ACHN (cell line): ENCODE data around the gene MRPL11.
"Not testable (repeated sequence)": the region's sequence is repeated elsewhere in the genome, so short reads cannot be mapped to it uniquely, and the experiment has no call there.

Source experiments
- DNase-seq: peaks from one replicate; pipeline ENCODE4 v3.0.0-alpha.2; 2015
- in situ Hi-C: cut with HindIII; loops from 2 replicates; pipeline ENCODE4 v1.10.0; 2017; ENCODE audit warnings: low sequenced_read_pairs, low pct_ligation_motif_present, low pct_unique_long_range_greater_than_20kb

The MRPL11 gene

GRCh38 chr11:66468691-66469090, 30.0 kb upstream of the MRPL11 start:
- in situ Hi-C loops: no loop called here
- DNase-seq: no peak

GRCh38 chr11:66467756-66468155, 29.1 kb upstream of the MRPL11 start:
- no peak for DNase-seq
- in situ Hi-C loops: no loop called here

DNA sequence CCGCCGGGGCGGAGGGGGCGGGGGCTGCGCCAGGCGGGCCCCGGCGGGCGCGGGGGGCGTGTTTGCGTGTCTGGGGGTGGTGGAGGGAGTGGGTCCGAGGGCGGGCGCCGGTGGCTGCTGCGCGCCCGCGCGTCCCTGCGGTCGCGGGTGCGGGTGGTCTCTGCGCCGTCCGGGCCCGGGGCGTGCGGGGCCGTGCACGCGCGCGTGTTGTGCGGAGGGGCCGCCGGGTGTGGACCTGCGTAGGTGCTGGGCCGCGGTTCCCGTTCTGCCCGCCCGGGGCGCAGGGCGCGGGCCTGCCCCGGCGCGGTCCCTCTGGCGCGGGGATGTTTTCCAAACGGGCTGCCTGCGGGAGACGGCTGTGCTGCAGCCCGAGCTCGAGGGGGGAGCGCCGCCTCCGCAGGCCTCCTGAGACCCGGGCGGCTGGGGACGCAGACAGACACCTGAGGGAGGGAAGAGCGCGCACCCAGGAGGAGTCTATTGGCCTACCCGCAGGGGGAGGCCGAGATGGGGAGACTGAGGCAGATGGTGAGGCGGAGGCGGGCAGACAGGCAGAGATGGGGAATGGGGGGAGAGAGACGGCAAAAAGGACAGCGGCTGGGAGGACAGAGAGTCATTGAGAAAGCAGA, 28.5 kb upstream of the MRPL11 start:
- DNase-seq: peak; percentile 37
- in situ Hi-C loops: no loop called here

- in situ Hi-C loops: no loop called here
- DNase-seq: peak; percentile 85
These were observed 27.8 kb upstream of the MRPL11 start, which contains the start of gene PELI3 for GRCh38 chr11:66466225-66467033. Gene PELI3 (plus strand): TSS chr11:66466905. CDS start chr11:66468129, 1,224 bp downstream.

DNA sequence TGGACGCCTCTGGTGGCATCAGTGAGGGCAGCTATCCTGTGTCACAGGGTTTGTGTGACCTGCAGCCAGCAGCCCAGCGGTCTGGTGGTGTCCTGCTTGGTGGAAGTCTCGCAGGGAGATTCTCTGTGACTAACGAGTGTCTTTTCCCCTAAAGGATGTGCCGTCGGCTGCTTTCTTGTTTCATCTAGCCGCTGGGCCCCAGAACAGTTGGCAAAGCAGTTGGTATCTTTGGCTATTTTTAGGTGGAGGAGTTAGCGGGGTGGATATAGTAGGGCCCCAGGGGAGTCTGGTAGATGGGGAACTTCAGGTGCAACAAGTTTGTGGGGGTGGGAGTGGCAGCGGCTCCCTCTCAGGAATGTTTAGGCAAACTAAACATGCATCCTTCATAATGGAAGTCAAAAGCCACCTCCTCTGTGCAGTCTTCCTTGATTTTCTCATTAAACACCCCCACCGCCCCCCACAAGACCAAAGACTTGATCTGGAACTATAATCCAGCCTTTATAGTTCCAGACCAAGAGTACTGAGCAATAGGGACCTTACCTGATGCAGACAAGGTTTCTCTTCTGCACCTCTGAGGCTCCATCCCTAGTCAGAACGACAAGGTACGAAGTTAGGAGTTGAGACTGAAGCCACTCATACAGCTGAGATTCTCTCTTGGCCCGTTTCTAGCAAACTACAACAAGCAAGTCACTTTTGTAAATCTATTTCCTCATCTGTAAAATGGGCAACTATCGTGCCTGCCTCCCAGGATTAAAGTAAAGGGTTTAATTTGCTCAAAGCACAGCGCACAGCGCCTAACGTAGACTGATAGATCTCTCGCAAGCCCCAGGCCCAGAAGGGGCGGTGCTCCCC, 27.0 kb upstream of the MRPL11 start:
- DNase-seq: no peak
- in situ Hi-C loops: no loop called here

DNA sequence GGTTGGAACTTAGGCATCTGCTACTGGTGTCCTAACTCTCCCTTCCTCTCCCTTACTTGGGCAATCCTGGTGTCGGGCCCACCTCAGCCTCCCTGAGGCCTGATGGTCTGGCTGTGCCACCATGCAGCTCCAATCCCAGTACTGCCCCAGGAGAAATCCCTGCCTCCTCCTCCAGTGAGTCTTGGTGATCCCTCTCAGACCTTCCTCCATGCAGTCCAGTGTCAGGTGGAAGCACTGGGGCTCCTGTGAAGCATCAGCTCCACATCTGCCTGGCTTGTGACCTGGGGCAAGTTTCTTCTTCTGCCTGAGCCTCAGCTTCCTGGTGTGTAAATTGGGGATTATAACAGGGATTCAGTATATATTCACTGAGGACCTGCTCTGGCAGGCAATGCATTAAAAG, 26.3 kb upstream of the MRPL11 start:
- in situ Hi-C loops: no loop called here
- DNase-seq: no peak

DNA sequence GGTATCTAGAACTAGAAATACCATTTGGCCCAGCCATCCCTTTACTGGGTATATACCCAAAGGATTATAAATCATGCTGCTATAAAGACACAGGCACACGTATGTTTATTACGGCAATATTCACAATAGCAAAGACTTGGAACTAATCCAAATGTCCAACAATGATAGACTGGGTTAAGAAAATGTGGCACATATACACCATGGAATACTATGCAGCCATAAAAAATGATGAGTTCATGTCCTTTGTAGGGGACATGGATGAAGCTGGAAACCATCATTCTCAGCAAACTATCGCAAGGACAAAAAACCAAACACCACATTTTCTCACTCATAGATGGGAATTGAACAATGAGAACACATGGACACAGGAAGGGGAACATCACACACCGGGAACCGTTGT, 25.5 kb upstream of the MRPL11 start:
- DNase-seq, in situ Hi-C loops: not testable (repeated sequence)

DNA sequence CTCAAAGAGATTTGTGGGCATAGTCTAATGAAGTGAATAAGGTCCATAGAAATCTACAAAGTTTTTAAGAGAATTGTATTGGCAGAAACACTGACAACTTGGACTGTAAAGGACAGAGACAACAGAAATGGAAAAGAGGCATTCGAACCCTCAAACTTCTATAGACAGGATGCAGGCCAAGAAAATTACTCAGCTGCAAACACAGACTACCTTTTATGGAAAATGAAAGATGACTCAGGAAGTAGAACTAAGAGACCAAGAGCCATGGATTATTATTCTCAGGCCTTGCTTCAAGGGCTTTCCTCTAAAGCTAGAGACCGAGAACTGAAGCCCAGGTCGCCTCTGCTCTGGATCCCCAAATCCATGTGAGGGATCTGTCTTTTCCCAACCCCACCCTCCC, 24.3 kb upstream of the MRPL11 start:
- no peak for DNase-seq
- in situ Hi-C loops: no loop called here

GRCh38 chr11:66462010-66462409, 23.4 kb upstream of the MRPL11 start:
- in situ Hi-C loops: no loop called here

DNA sequence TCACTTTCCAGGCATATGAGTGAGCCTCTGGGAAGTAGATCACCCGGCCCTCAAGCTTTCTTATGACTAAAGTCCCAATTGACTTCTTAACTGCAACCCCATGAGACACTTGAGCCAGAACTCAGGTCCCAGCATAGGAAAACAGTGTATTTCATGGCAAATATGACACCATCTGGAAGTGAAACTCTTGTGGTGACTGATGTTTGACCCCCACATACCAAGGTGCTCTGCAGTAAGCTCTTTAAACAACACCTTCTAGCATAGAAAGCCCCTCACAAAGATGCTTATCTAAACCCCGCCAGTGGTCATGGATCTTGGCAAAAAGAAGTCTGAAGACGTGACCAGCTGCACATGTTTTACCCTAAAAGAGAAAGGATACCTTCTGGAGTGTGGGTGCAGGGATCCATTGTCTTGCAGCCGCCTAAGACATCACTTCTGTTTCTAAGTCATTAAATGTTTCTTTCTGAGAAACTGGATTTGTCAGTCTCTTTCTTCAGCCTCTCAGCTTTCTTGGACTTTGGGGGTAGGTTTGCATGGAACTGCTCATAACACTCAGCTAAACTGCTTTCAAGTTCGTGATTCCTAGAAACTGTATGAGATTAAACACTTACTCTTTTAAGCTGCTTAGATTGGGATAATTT, 20.6 kb upstream of the MRPL11 start:
- in situ Hi-C loops: no loop called here
- DNase-seq: no peak

More at GRCh38 chr11:66462010-66462409, 23.4 kb upstream of the MRPL11 start:
- DNase-seq: no peak

DNA sequence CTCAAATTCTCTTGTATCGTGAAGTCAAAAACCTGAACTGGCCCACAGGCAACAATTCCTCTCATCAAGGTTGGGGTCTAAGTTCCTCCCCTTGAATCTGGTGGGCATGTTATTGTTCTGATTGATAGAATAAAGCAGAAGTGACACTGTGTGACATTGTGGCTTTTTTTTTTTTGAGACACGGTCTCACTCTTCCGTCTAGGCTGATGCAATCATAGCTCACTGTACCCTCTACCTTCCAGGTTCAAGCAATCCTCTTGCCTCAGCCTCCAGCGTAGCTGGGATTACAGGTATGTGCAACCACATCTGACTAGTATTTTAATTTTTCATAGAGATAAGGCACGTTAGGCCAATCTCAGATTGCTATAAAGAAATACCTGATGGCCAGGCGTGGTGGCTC, 19.2 kb upstream of the MRPL11 start:
- in situ Hi-C loops: no loop called here
- DNase-seq: no peak

GRCh38 chr11:66454828-66455227, 16.2 kb upstream of the MRPL11 start:
- no peak for DNase-seq
- in situ Hi-C loops: no loop called here

DNA sequence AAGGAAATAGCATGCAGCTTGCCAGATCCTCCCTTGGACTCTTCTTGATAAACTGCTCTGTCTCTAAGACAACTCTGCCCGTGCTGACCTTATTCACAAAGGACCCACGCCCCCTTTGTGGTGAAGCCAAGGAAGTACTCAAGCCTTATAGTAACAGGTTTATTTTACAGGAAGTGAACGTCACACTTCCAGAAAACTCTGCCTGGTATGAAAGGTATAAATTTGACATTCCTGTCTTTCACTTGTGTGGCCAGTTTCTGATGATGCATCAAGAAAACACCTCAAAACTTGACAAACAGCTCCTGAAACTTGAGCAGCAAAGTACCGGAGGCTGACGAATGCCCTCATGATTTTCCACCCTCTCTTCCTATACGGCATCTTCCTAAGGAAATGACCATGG, 15.6 kb upstream of the MRPL11 start:
- in situ Hi-C loops: no loop called here
- no peak for DNase-seq

- in situ Hi-C loops: no loop called here
- no peak for DNase-seq
These were observed 13.0 kb upstream of the MRPL11 start for GRCh38 chr11:66451663-66452062.

GRCh38 chr11:66450560-66450959, 11.9 kb upstream of the MRPL11 start:
- DNase-seq: no peak
- in situ Hi-C loops: no loop called here

DNA sequence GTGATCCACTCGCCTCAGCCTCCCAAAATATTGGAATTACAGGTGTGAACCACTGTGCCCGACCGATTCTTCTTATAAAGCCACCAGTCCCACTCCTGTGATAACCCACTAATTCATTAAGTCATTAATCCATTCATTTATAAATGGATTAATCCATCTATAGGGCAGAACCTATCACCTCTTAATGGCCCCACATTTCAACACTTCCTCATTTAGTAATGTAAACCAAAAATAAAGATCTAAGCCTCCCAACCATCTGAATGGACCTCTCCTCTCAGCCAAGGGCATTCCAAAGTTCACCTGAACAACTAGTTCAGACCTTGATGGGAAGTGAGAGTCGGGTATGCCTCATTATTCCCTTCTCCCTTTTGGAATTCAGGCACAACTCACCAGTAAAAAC, 9.9 kb upstream of the MRPL11 start:
- DNase-seq: no peak
- in situ Hi-C loops: no loop called here

DNA sequence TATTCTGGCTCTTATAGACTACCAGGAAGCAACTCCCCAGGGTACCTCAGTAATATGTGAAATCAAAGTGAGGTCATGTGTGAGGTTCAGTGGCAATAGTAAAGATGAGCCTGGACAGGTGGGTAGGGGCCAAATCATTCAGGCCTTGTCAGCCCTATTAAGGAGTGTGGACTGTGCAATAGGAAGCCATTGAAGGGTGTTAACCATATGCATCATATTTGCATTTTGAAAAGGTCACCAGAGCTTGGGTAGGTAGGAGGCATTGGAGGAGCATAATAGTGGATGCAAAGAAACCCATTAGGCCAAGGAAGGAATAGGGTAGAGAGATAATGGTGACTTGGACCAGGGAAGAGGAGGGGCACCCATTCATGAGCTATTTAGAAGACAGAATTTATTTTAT, 8.4 kb upstream of the MRPL11 start:
- in situ Hi-C loops: no loop called here

GRCh38 chr11:66443602-66444001, 5.0 kb upstream of the MRPL11 start:
- DNase-seq: no peak
- in situ Hi-C loops: no loop called here

More for the DNA sequence above, 8.4 kb upstream of the MRPL11 start:
- DNase-seq: no peak

GRCh38 chr11:66440940-66441282, 2.3 kb upstream of the MRPL11 start:
- in situ Hi-C loops, DNase-seq: not testable (repeated sequence)
